ENCODE results near the gene COL18A1. TPM values are rescaled to one million over a fixed set of nuclear protein-coding genes. Genes with fewer than 3 reads are reported as not detected.

The COL18A1 gene
- total and polyA plus RNA-seq, 2 donors (not counting 1 experiment from before 2014, with no cell fraction given), result 15.6 to 24.7 TPM

DNA sequence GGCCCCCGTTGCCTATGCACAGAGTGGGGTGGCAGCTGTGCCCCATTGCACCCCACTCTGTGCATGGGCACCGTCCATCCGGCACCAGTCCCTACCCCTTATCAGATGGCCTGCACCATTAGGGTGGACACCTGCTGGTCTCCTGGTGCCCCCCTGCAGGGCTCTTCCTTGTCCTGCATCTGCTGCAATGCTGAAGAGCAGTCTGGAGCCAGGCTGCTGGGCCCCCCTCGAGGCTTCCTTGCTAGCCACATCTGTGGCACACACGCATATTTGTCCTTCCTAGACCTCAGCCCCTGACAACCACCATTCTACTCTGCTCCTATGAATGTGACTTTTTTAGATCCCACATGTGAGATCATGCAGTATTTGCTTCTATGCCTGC, 56.4 kb downstream of the COL18A1 start:
- intact Hi-C loops (cut with micrococcal nuclease), result no loop called here
- TF ChIP-seq, protein P1, sequence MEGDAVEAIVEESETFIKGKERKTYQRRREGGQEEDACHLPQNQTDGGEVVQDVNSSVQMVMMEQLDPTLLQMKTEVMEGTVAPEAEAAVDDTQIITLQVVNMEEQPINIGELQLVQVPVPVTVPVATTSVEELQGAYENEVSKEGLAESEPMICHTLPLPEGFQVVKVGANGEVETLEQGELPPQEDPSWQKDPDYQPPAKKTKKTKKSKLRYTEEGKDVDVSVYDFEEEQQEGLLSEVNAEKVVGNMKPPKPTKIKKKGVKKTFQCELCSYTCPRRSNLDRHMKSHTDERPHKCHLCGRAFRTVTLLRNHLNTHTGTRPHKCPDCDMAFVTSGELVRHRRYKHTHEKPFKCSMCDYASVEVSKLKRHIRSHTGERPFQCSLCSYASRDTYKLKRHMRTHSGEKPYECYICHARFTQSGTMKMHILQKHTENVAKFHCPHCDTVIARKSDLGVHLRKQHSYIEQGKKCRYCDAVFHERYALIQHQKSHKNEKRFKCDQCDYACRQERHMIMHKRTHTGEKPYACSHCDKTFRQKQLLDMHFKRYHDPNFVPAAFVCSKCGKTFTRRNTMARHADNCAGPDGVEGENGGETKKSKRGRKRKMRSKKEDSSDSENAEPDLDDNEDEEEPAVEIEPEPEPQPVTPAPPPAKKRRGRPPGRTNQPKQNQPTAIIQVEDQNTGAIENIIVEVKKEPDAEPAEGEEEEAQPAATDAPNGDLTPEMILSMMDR (IDR thresholded peaks at IDR 0.05), result no peak
- TF ChIP-seq EZH2 (IDR thresholded peaks at IDR 0.05; ENCODE audit: borderline replicate concordance, insufficient read depth, low read depth, low read length, poor library complexity, severe bottlenecking), result no peak
- Histone ChIP-seq H3K9ac (ENCODE audit: low read length) (no peak overlapping the region), H3K27me3 (replicated peaks in 1 of 4; ENCODE audit: control extremely low read depth in 1 of 4, control insufficient read depth in 3 of 4, insufficient read depth in 4 of 4, low read length in 3 of 4) (peaks cover 0 to 3% (median 1%) of the 10 kb centered on the region in 4 experiments), H3K4me2 (replicated peaks; ENCODE audit: low read depth, low read length, poor library complexity, severe bottlenecking) (no peak overlapping the region), H3K4me1 (ENCODE audit: control insufficient read depth in 2 of 2, insufficient read depth in 2 of 2, low read length in 2 of 2) (peaks cover 0 to 3% of the 10 kb centered on the region in 2 donors), H4K20me1 (ENCODE audit: control insufficient read depth, insufficient read depth, low read length, poor library complexity, severe bottlenecking) (no peaks in the 10 kb centered on the region), H3K27ac (ENCODE audit: low read length in 2 of 2) (no peak overlapping the region), H3K36me3 (replicated peaks in 1 of 2; ENCODE audit: control extremely low read depth in 1 of 2, control insufficient read depth in 1 of 2, extremely low read depth in 1 of 2, insufficient read depth in 2 of 2, low read length in 1 of 2) (no peaks in the 10 kb centered on the region), H3K9me3 (ENCODE audit: control extremely low read depth in 1 of 3, control insufficient read depth in 2 of 3, insufficient read depth in 1 of 3, low read length in 2 of 3) (peaks cover 0 to 19% (median 8%) of the 10 kb centered on the region in 3 donors), H2AFZ (ENCODE audit: insufficient read depth, low read depth, low read length, poor library complexity, severe bottlenecking) (no peak overlapping the region), H3K79me2 (ENCODE audit: control insufficient read depth, insufficient read depth, low read length) (no peaks in the 10 kb centered on the region), H3K4me3 (ENCODE audit: control extremely low read depth in 1 of 5, extremely low read depth in 1 of 5, insufficient read depth in 1 of 5, low read depth in 2 of 5, low read length in 4 of 5) (no peak overlapping the region)
- POLR2A ChIA-PET, result no interaction called here
- DNase-seq, result no peak
- 88% methylated on average over 5 of the region's 5 CpGs for WGBS (ENCODE audit: insufficient coverage)
- no peak for ATAC-seq (ENCODE audit: low read depth)
- H3K4me3 Mint-ChIP-seq, result no peak overlapping the region
- H3K9me3 Mint-ChIP-seq (ENCODE audit: insufficient read depth), result no peaks in the 10 kb centered on the region
- H3K27me3 Mint-ChIP-seq, result peaks cover 16% of the 10 kb centered on the region
- peaks cover 8% of the 10 kb centered on the region for H3K4me1 Mint-ChIP-seq
- CTCF ChIA-PET, result no interaction called here
- H3K27ac Mint-ChIP-seq, result no peak overlapping the region

DNA sequence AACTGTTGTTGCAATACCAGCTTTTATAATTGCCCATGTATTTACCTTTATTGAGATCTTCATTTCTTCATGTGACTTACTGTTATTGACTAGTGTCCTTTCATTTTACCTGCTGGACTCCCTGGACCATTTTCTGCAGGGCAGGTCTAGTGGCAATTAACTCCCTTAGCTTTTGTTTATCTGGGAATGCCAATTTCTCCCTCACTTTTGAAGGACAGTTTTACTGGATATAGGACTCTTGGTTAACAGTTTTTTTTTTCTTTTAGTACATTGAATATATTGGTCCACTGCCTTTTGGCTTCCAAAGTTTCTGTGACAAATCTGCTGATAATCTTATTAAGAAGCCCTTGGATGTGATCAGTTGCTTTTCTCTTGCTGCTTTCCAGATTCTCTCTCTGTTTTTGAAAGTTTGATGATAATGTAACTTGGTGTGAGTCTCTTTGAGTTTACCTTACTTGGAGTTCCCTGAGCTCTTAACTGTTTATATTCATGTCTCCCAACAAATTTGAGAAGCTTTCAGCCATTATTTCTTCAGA, 56.9 kb downstream of the COL18A1 start:
- H3K36me3 ChIP-seq (replicated peaks in 1 of 2; ENCODE audit: control extremely low read depth in 1 of 2, control insufficient read depth in 1 of 2, extremely low read depth in 1 of 2, insufficient read depth in 2 of 2, low read length in 1 of 2), result no peaks in the 10 kb centered on the region
- Mint-ChIP-seq H3K27ac (no peak overlapping the region), H3K4me3 (no peak overlapping the region), H3K9me3 (ENCODE audit: insufficient read depth) (no peaks in the 10 kb centered on the region), H3K27me3 (peaks cover 16% of the 10 kb centered on the region), H3K4me1 (peaks cover 8% of the 10 kb centered on the region)
- DNase-seq (no peak), ATAC-seq (ENCODE audit: low read depth) (no peak)
- POLR2A ChIA-PET, result no interaction called here
- H3K4me3 ChIP-seq (ENCODE audit: control extremely low read depth in 1 of 5, extremely low read depth in 1 of 5, insufficient read depth in 1 of 5, low read depth in 2 of 5, low read length in 4 of 5), result no peak overlapping the region
- peaks cover 0 to 3% (median 1%) of the 10 kb centered on the region in 4 experiments for H3K27me3 ChIP-seq (replicated peaks in 1 of 4; ENCODE audit: control extremely low read depth in 1 of 4, control insufficient read depth in 3 of 4, insufficient read depth in 4 of 4, low read length in 3 of 4)
- no peak overlapping the region for H2AFZ ChIP-seq (ENCODE audit: insufficient read depth, low read depth, low read length, poor library complexity, severe bottlenecking)
- no peaks in the 10 kb centered on the region for H4K20me1 ChIP-seq (ENCODE audit: control insufficient read depth, insufficient read depth, low read length, poor library complexity, severe bottlenecking)
- H3K9ac ChIP-seq (ENCODE audit: low read length), result no peak overlapping the region
- no peak overlapping the region for H3K4me2 ChIP-seq (replicated peaks; ENCODE audit: low read depth, low read length, poor library complexity, severe bottlenecking)
- no peak for TF ChIP-seq EZH2 (IDR thresholded peaks at IDR 0.05; ENCODE audit: borderline replicate concordance, insufficient read depth, low read depth, low read length, poor library complexity, severe bottlenecking)
- TF ChIP-seq, protein P1 (IDR thresholded peaks at IDR 0.05), result no peak
- intact Hi-C loops (cut with micrococcal nuclease), result no loop called here
- H3K27ac ChIP-seq (ENCODE audit: low read length in 2 of 2), result no peak overlapping the region
- H3K9me3 ChIP-seq (ENCODE audit: control extremely low read depth in 1 of 3, control insufficient read depth in 2 of 3, insufficient read depth in 1 of 3, low read length in 2 of 3), result peaks cover 0 to 19% (median 8%) of the 10 kb centered on the region in 3 donors
- H3K4me1 ChIP-seq (ENCODE audit: control insufficient read depth in 2 of 2, insufficient read depth in 2 of 2, low read length in 2 of 2), result peaks cover 0 to 3% of the 10 kb centered on the region in 2 donors
- CTCF ChIA-PET, result interaction anchor here (0.8 kb wide), 1 partner anchor 21 kb away, joined by 3 read pairs; no protein-coding TSS in a partner anchor
- H3K79me2 ChIP-seq (ENCODE audit: control insufficient read depth, insufficient read depth, low read length), result no peaks in the 10 kb centered on the region
